PC-9 (cell line): ENCODE results near the gene CXCR5.

ENCODE experiments used
- CTCF ChIP-seq: fragments of 200-600 bp; sonication (generic); conservative IDR thresholded peaks from 2 replicates; pipeline ENCODE4 v1.6.1; 2017; ENCODE audit warnings: mixed run types, antibody characterized with exemption, mild to moderate bottlenecking, moderate library complexity
- EZH2 ChIP-seq: fragments of 200-600 bp; sonication (generic); IDR thresholded peaks from 2 replicates; pipeline ENCODE4 v1.8.0; 2017; ENCODE audit warnings: antibody characterized with exemption, low read depth

- TF ChIP-seq CTCF (no peak), EZH2 (no peak)
Observed at GRCh38 chr11:118842369-118842768, 41.3 kb upstream of the CXCR5 start.
